Measurements from ENCODE around the gene KMT2D. TPM values are rescaled to one million over a fixed set of nuclear protein-coding genes. Genes with fewer than 3 reads are reported as not detected.

The KMT2D gene
- total and polyA plus RNA-seq, 4 donors, result 11.5 to 97.4 (median 51.5) TPM

GRCh38 chr12:49058366-49059044 is 2.1 kb downstream of the KMT2D start:
- intact Hi-C loops (cut with DNase I), result no loop called here
- peak overlapping the region; percentile 88 to 92 for H3K4me3 ChIP-seq (ENCODE audit: low read length in 2 of 2)
- no peaks in the 10 kb centered on the region for H3K9me3 ChIP-seq (ENCODE audit: control insufficient read depth, low read length)
- H3K27ac ChIP-seq (ENCODE audit: low read depth in 1 of 2, low read length in 2 of 2), result no peak overlapping the region
- no peak for ATAC-seq (ENCODE audit: low FRiP score)
- DNase-seq, result no peak
- peaks cover 0 to 1% of the 10 kb centered on the region in 2 donors for H3K36me3 ChIP-seq (ENCODE audit: control insufficient read depth in 1 of 2, insufficient read depth in 2 of 2, low read length in 1 of 2)
- 1 to 2% methylated on average over 5 of the region's 5 CpGs for WGBS, 2 donors
- H3K27me3 ChIP-seq (ENCODE audit: control insufficient read depth in 1 of 2, insufficient read depth in 2 of 2, low read length in 1 of 2), result no peaks in the 10 kb centered on the region
- no peaks in the 10 kb centered on the region for H3K4me1 ChIP-seq (ENCODE audit: control insufficient read depth in 1 of 2, insufficient read depth in 2 of 2, low read length in 2 of 2)

DNA sequence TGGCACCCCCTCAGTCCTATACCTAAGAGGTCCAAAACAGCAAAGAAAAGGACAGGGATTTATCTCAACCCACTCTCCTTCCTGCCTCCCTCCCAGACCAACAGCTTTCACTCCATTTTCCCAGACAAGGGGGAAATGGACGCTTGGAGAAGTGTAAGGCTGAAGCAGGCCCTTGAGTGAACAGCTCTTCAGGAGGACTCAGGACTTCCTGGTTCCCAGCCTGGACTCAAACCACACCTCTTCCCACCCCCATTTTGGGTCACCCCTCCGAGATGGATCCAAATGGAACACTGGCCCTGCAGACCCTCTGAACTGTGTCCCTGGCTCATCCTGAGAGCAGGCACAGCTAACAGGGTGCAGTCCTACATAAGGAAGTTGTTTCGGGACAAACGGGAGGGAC is 2.7 kb downstream of the KMT2D start:
- peaks cover 0 to 6% of the 10 kb centered on the region in 2 donors for H3K36me3 ChIP-seq (ENCODE audit: control insufficient read depth in 1 of 2, insufficient read depth in 2 of 2, low read length in 1 of 2)
- ATAC-seq (ENCODE audit: low FRiP score) (no peak), DNase-seq (no peak)
- intact Hi-C loops (cut with DNase I), result no loop called here
- no peaks in the 10 kb centered on the region for H3K4me1 ChIP-seq (ENCODE audit: control insufficient read depth in 1 of 2, insufficient read depth in 2 of 2, low read length in 2 of 2)
- 2% methylated on average over 4 of the region's 4 CpGs for WGBS, 2 donors
- no peak overlapping the region for H3K27ac ChIP-seq (ENCODE audit: low read depth in 1 of 2, low read length in 2 of 2)
- no peaks in the 10 kb centered on the region for H3K27me3 ChIP-seq (ENCODE audit: control insufficient read depth in 1 of 2, insufficient read depth in 2 of 2, low read length in 1 of 2)
- H3K9me3 ChIP-seq (ENCODE audit: control insufficient read depth, low read length), result no peaks in the 10 kb centered on the region
- peak overlapping the region; percentile 1 to 92 for H3K4me3 ChIP-seq (ENCODE audit: low read length in 2 of 2)

- ATAC-seq (ENCODE audit: low FRiP score) (peak; percentile 52), DNase-seq (peak in 1 of 2 donors; percentile 73)
- Histone ChIP-seq H3K4me3 (ENCODE audit: low read length in 2 of 2) (no peak overlapping the region), H3K4me1 (ENCODE audit: control insufficient read depth in 1 of 2, insufficient read depth in 2 of 2, low read length in 2 of 2) (no peaks in the 10 kb centered on the region), H3K27ac (ENCODE audit: low read depth in 1 of 2, low read length in 2 of 2) (no peak overlapping the region), H3K36me3 (ENCODE audit: control insufficient read depth in 1 of 2, insufficient read depth in 2 of 2, low read length in 1 of 2) (peaks cover 3 to 7% of the 10 kb centered on the region in 2 donors), H3K27me3 (ENCODE audit: control insufficient read depth in 1 of 2, insufficient read depth in 2 of 2, low read length in 1 of 2) (no peaks in the 10 kb centered on the region), H3K9me3 (ENCODE audit: control insufficient read depth, low read length) (no peaks in the 10 kb centered on the region)
- intact Hi-C loops (cut with DNase I), result no loop called here
- WGBS, 2 donors, result 30 to 31% methylated on average over 7 of the region's 7 CpGs
These were observed 4.4 kb downstream of the KMT2D start for GRCh38 chr12:49055978-49056754.

- Histone ChIP-seq H3K9me3 (ENCODE audit: control insufficient read depth, low read length) (no peaks in the 10 kb centered on the region), H3K36me3 (ENCODE audit: control insufficient read depth in 1 of 2, insufficient read depth in 2 of 2, low read length in 1 of 2) (peaks cover 3 to 9% of the 10 kb centered on the region in 2 donors), H3K4me1 (ENCODE audit: control insufficient read depth in 1 of 2, insufficient read depth in 2 of 2, low read length in 2 of 2) (no peaks in the 10 kb centered on the region), H3K27ac (ENCODE audit: low read depth in 1 of 2, low read length in 2 of 2) (no peak overlapping the region), H3K27me3 (ENCODE audit: control insufficient read depth in 1 of 2, insufficient read depth in 2 of 2, low read length in 1 of 2) (no peaks in the 10 kb centered on the region), H3K4me3 (ENCODE audit: low read length in 2 of 2) (no peak overlapping the region)
- ATAC-seq (ENCODE audit: low FRiP score) (no peak), DNase-seq (no peak)
- 59 to 61% methylated on average over 4 of the region's 4 CpGs for WGBS, 2 donors
- intact Hi-C loops (cut with DNase I), result no loop called here
These were observed 5.5 kb downstream of the KMT2D start for GRCh38 chr12:49055092-49055491.

DNA sequence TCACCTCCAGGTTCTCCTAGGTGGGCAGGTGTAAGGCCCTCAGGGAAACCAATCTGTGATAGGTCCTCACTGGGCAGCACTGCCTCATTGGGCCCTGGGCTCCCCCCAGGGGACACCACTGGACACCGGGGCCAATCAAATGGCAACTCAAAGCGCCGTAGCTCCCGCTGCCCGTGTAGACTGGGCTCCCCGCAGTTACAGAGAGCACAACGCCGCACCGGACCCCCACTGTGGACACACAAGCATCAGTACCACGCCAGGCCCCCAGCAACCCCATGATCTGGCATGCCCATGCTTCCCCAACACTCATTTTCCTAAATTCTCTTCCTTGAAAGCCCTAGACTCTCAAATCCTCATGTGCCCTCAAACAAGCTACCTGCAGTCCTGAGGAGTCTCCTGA is 6.1 kb downstream of the KMT2D start:
- peaks cover 3 to 9% of the 10 kb centered on the region in 2 donors for H3K36me3 ChIP-seq (ENCODE audit: control insufficient read depth in 1 of 2, insufficient read depth in 2 of 2, low read length in 1 of 2)
- no peaks in the 10 kb centered on the region for H3K9me3 ChIP-seq (ENCODE audit: control insufficient read depth, low read length)
- no peaks in the 10 kb centered on the region for H3K27me3 ChIP-seq (ENCODE audit: control insufficient read depth in 1 of 2, insufficient read depth in 2 of 2, low read length in 1 of 2)
- DNase-seq (peak in 1 of 2 donors; percentile 75), ATAC-seq (ENCODE audit: low FRiP score) (no peak)
- no peak overlapping the region for H3K27ac ChIP-seq (ENCODE audit: low read depth in 1 of 2, low read length in 2 of 2)
- no peak overlapping the region for H3K4me3 ChIP-seq (ENCODE audit: low read length in 2 of 2)
- no peaks in the 10 kb centered on the region for H3K4me1 ChIP-seq (ENCODE audit: control insufficient read depth in 1 of 2, insufficient read depth in 2 of 2, low read length in 2 of 2)
- 86 to 89% methylated on average over 10 of the region's 10 CpGs for WGBS, 2 donors
- intact Hi-C loops (cut with DNase I), result no loop called here

DNA sequence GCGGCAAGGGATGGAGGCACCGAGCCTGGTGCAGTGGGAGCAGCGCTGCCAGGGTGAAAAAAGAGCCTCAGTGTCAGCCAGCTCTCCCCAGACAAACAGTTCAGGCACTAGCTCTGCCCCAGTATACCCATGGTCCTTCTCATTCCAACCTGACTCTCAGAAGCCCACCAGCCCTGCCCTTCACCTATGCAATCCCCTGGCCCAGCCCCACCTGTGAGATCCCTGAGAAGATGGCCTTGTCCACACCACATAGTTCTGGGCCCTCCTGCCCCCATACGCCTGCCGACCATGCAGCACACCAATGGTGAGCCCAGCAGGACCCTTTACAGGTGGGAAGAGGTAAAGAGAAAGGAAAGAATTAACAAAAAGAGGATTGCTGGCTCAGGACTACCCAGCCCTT is 6.5 kb downstream of the KMT2D start:
- H3K27me3 ChIP-seq (ENCODE audit: control insufficient read depth in 1 of 2, insufficient read depth in 2 of 2, low read length in 1 of 2), result no peaks in the 10 kb centered on the region
- peaks cover 3 to 9% of the 10 kb centered on the region in 2 donors for H3K36me3 ChIP-seq (ENCODE audit: control insufficient read depth in 1 of 2, insufficient read depth in 2 of 2, low read length in 1 of 2)
- DNase-seq, result no peak
- WGBS, 2 donors, result 89 to 92% methylated on average over 5 of the region's 5 CpGs
- no peak overlapping the region for H3K27ac ChIP-seq (ENCODE audit: low read depth in 1 of 2, low read length in 2 of 2)
- no peaks in the 10 kb centered on the region for H3K4me1 ChIP-seq (ENCODE audit: control insufficient read depth in 1 of 2, insufficient read depth in 2 of 2, low read length in 2 of 2)
- intact Hi-C loops (cut with DNase I), result no loop called here
- no peaks in the 10 kb centered on the region for H3K9me3 ChIP-seq (ENCODE audit: control insufficient read depth, low read length)
- H3K4me3 ChIP-seq (ENCODE audit: low read length in 2 of 2), result no peak overlapping the region
- ATAC-seq (ENCODE audit: low FRiP score), result no peak

DNA sequence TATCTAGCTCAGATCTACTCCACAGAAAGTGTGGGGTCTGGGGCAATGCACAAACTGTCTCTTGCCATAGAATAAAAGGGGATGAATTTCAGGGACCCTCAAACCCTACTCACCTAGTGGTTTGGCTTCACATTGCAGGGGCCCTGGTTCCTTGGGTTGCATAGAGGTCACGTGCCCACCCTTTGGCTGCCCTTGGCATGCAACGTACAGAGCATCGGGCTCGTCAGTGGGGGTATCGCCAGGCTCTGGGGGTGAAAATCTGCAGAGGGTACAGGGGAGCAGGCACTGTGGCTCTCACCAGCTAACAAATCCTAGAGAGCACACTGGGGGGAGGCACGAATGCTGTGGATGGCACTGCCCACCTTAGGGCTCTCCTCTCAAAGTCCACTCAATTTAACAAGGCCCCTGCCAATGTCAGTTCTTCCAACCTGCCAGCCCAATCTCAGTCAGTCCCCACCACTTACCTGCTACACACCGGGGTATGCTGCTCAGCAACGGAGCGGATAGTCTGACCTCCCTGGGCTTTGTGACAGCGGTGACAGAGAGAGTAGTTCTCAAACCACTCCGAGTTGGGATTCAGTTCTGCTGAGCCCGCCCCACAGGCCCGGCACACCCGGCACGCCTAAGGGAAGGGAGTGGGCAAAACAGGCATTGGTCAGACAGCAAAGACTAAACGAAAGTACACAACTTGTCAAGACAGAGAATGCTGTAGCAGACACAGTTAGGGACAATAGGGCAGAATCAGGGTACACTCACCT is 8.0 kb downstream of the KMT2D start:
- no peak overlapping the region for H3K4me3 ChIP-seq (ENCODE audit: low read length in 2 of 2)
- intact Hi-C loops (cut with DNase I), result no loop called here
- no peaks in the 10 kb centered on the region for H3K27me3 ChIP-seq (ENCODE audit: control insufficient read depth in 1 of 2, insufficient read depth in 2 of 2, low read length in 1 of 2)
- DNase-seq, result peak in 1 of 2 donors; percentile 28
- no peaks in the 10 kb centered on the region for H3K9me3 ChIP-seq (ENCODE audit: control insufficient read depth, low read length)
- H3K36me3 ChIP-seq (ENCODE audit: control insufficient read depth in 1 of 2, insufficient read depth in 2 of 2, low read length in 1 of 2), result peaks cover 3 to 13% of the 10 kb centered on the region in 2 donors
- H3K27ac ChIP-seq (ENCODE audit: low read depth in 1 of 2, low read length in 2 of 2), result no peak overlapping the region
- ATAC-seq (ENCODE audit: low FRiP score), result no peak
- WGBS, 2 donors, result 81 to 82% methylated on average over 16 of the region's 16 CpGs
- no peaks in the 10 kb centered on the region for H3K4me1 ChIP-seq (ENCODE audit: control insufficient read depth in 1 of 2, insufficient read depth in 2 of 2, low read length in 2 of 2)

DNA sequence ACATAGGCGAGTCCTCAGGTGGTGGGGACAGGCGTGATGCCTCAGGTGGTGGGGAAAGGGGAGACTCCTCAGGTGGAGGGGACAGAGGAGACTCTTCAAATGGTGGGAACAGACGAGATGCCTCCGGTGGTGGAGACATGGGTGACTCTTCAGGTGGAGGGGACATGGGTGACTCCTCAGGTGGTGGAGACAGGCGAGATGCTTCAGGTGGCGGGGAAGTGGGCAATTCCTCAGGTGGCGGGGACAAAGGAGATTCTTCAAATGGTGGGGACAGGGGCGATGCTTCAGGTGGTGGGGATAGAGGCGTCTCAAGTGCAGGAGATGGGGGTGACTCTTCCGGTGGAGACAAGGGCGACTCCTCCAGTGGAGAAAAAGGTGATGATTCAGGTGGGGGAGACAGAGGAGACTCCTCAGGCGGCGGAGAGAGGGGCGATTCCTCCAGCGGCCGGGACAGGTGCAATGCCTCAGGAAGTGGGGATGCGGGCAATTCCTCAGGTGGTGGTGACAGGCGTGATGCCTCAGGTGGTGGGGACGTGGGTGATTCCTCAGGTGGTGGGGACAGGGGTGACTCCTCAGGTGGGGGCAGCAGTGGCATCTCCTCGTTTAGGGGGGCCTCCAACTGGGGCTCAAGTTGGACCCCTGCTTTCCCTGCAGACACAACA is 8.7 kb downstream of the KMT2D start:
- H3K9me3 ChIP-seq (ENCODE audit: control insufficient read depth, low read length), result no peaks in the 10 kb centered on the region
- peak; percentile 45 to 66 for DNase-seq
- 87 to 89% methylated on average over 20 of the region's 20 CpGs for WGBS, 2 donors
- ATAC-seq (ENCODE audit: low FRiP score), result no peak
- intact Hi-C loops (cut with DNase I), result no loop called here
- H3K27ac ChIP-seq (ENCODE audit: low read depth in 1 of 2, low read length in 2 of 2), result no peak overlapping the region
- peaks cover 3 to 13% of the 10 kb centered on the region in 2 donors for H3K36me3 ChIP-seq (ENCODE audit: control insufficient read depth in 1 of 2, insufficient read depth in 2 of 2, low read length in 1 of 2)
- H3K4me3 ChIP-seq (ENCODE audit: low read length in 2 of 2), result no peak overlapping the region
- H3K27me3 ChIP-seq (ENCODE audit: control insufficient read depth in 1 of 2, insufficient read depth in 2 of 2, low read length in 1 of 2), result no peaks in the 10 kb centered on the region
- no peaks in the 10 kb centered on the region for H3K4me1 ChIP-seq (ENCODE audit: control insufficient read depth in 1 of 2, insufficient read depth in 2 of 2, low read length in 2 of 2)
